GM12878 (cell line): ENCODE data around the gene CAB39. TPM values are rescaled to one million over a fixed set of nuclear protein-coding genes. Genes with fewer than 3 reads are reported as not detected.
A peak's percentile ranks its signal among the peaks of the same experiment; 100 is the strongest.

Source experiments
- CBFB ChIP-seq: IDR thresholded peaks from 2 replicates; pipeline ENCODE4 v1.6.1; 2016; ENCODE audit warnings: antibody characterized with exemption, low read depth
- CHD4 ChIP-seq: fragments of 200-600 bp; sonication (generic); IDR thresholded peaks from 2 replicates; pipeline ENCODE4 v1.6.1; 2016; ENCODE audit warnings: mild to moderate bottlenecking
- CTCF ChIP-seq, 3 experiments: IDR thresholded peaks in 2 of 3; conservative IDR thresholded peaks in 1 of 3; 2 replicates each; pipeline ENCODE4 v1.5.1; 2011; ENCODE audit warnings: low read depth in 3 of 3, low read length in 3 of 3, mild to moderate bottlenecking in 3 of 3, control low read depth in 2 of 3, moderate library complexity in 2 of 3, inconsistent platforms in 1 of 3, mixed read lengths in 1 of 3; ENCODE audit not compliant: control insufficient read depth in 2 of 3, insufficient read depth in 1 of 3; ENCODE audit errors: extremely low read depth in 1 of 3
- EGR1 ChIP-seq, 2 experiments: IDR thresholded peaks; 1 replicate in 1 of 2; 2 replicates in 1 of 2; pipeline ENCODE4 v1.6.1; 2011 to 2012; ENCODE audit warnings: low read depth in 2 of 2, low read length in 2 of 2, borderline replicate concordance in 1 of 2, mild to moderate bottlenecking in 1 of 2, moderate library complexity in 1 of 2
- ETV6 ChIP-seq, 2 experiments: fragments of 450-650 bp in 1 of 2; IDR thresholded peaks in 1 of 2; conservative IDR thresholded peaks in 1 of 2; 2 replicates each; pipeline ENCODE4 v1.6.1; 2014; ENCODE audit warnings: antibody characterized with exemption in 1 of 2, borderline replicate concordance in 1 of 2, low read depth in 1 of 2, mild to moderate bottlenecking in 1 of 2, moderate library complexity in 1 of 2
- GATAD2B ChIP-seq: fragments of 450-650 bp; conservative IDR thresholded peaks from 2 replicates; pipeline ENCODE4 v1.6.1; 2017; ENCODE audit warnings: low read depth, mild to moderate bottlenecking, moderate library complexity
- MYB ChIP-seq: fragments of 150-350 bp; IDR thresholded peaks from 2 replicates; pipeline ENCODE4 v1.6.1; 2014; ENCODE audit warnings: mild to moderate bottlenecking, low read depth, low read length, borderline replicate concordance
- NR2F1 ChIP-seq: fragments of 450-650 bp; conservative IDR thresholded peaks from 2 replicates; pipeline ENCODE4 v1.6.1; 2017; ENCODE audit warnings: mild to moderate bottlenecking
- TARDBP ChIP-seq: IDR thresholded peaks from 2 replicates; pipeline ENCODE4 v1.6.1; 2016; ENCODE audit warnings: borderline replicate concordance
- ZNF384 ChIP-seq: IDR thresholded peaks from 2 replicates; pipeline ENCODE4 v1.6.1; 2012; ENCODE audit warnings: low read depth, mild to moderate bottlenecking, low read length, improper control_type of control experiment, borderline replicate concordance
- polyA plus RNA-seq, 11 experiments: library from polyadenylated mRNA; depleted of rRNA in 4 of 11; unstranded in 6 of 11; stranded (reverse) in 5 of 11; fragments of >200 nt; fragmentation: Nextera tagmentation in 4 of 11; fragmentation: Illumina TruSeq in 1 of 11; extraction: Ambion mirVana in 4 of 11; extraction: Trizol in 1 of 11; gene quantifications; 1 replicate in 1 of 11; 2 replicates in 10 of 11; pipeline versions ENCODE4 v1.2.1 to v1.2.3, GENCODE V29; 2011 to 2016; ENCODE audit warnings: inconsistent platforms in 2 of 11, missing spikeins in 2 of 11, low read depth in 1 of 11
- total RNA-seq, 4 experiments: library from RNA; depleted of rRNA in 3 of 4; stranded (reverse); fragments of >200 nt in 3 of 4; fragmentation: Illumina TruSeq in 1 of 4; extraction: Trizol in 1 of 4; gene quantifications; 2 replicates each; pipeline versions ENCODE4 v1.2.1 to v1.2.3, GENCODE V29; 2013 to 2021

The CAB39 gene
- total and polyA plus RNA-seq, 10 of the 15 experiments (the other 5 are each of a cell fraction or from before 2014, with no cell fraction given): 13.3 to 129 (median 62.9) TPM

GRCh38 chr2:230864605-230865306 lies 152.1 kb downstream of the CAB39 start, which contains the start of gene ITM2C (continued):
- TF ChIP-seq CTCF (IDR thresholded peaks at IDR 0.05 in 2 of 3, conservative IDR thresholded peaks at IDR 0.05 in 1 of 3; ENCODE audit: control insufficient read depth in 2 of 3, extremely low read depth in 1 of 3, insufficient read depth in 1 of 3, low read depth in 3 of 3, low read length in 3 of 3) (peak; percentile 50 to 52 (median 52); a peak in 5 of 6 replicates), ZNF384 (no peak), TARDBP (no peak), EGR1 (IDR thresholded peaks at IDR 0.05; ENCODE audit: borderline replicate concordance in 1 of 2, low read depth in 2 of 2, low read length in 2 of 2) (0 out of 3 replicates have a peak, but pooled peaks of 1 of the 2 experiments have one; percentile 25), GATAD2B (peak; percentile 70), CBFB (no peak), ETV6 (conservative IDR thresholded peaks at IDR 0.05 in 1 of 2, IDR thresholded peaks at IDR 0.05 in 1 of 2; ENCODE audit: borderline replicate concordance in 1 of 2, low read depth in 1 of 2) (no peak), CHD4 (no peak), NR2F1 (0 out of 2 replicates have a peak, but pooled peaks have one; percentile 22), MYB (no peak)
